ENCODE measurements around the gene NCAPD2.
"Not testable (repeated sequence)": the region's sequence is repeated elsewhere in the genome, so short reads cannot be mapped to it uniquely, and the experiment has no call there.

Gene NCAPD2

DNA sequence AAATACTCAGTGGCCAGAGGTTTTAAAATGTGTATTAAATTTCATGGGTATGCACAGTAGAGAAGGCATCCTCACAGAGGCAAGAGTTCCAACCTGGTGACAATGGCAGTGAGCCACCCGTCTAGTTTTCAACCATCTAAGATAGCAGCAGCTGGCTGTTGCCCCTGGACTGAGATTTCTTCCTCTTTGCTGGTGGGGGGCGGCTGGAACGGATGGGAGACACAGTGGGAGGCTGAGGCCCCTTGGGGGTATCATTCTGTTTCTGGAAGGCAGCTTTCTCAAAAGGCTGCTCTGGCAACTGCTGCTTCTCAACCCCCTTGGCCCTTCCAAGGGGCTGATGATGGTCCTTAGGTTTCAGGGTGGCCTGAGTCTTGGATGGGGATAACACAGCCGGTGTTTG lies 63.0 kb downstream of the NCAPD2 start:
- no peaks in the 10 kb centered on the region for H3K9me3 ChIP-seq (ENCODE audit: control insufficient read depth, insufficient read depth, low read depth, low read length)
- H3K4me1 ChIP-seq (ENCODE audit: control insufficient read depth, insufficient read depth, low read length), result peaks cover 18% of the 10 kb centered on the region
- peaks cover 41 to 60% of the 10 kb centered on the region in 2 experiments for H3K36me3 ChIP-seq (ENCODE audit: control insufficient read depth in 2 of 2, insufficient read depth in 1 of 2, low read length in 2 of 2)
- TF ChIP-seq YY2 (tag by site-specific recombination; IDR thresholded peaks at IDR 0.05) (no peak), GLIS1 (tag by site-specific recombination; IDR thresholded peaks at IDR 0.05) (peak; percentile 80), ZIC2 (tag by site-specific recombination; IDR thresholded peaks at IDR 0.05) (peak; percentile 51)
- ChIA-PET POLR2A (interaction anchor here (0.7 to 1.9 kb wide), 4 partner anchors 19 to 338 kb away, joined by 3 to 7 read pairs (median 4); partner anchors contain the start of gene GAPDH), CTCF (interaction anchor here (0.6 to 2.0 kb wide), 10 partner anchors 9 to 269 kb away, joined by 3 to 7 read pairs (median 6); partner anchors contain the start of gene MLF2)
- no peak overlapping the region; the same call in 1 of the 2 replicates for H3K27ac ChIP-seq (ENCODE audit: extremely low read depth, low read depth, low read length)
- no peak overlapping the region for H3K4me3 ChIP-seq (ENCODE audit: low read depth, low read length)

DNA sequence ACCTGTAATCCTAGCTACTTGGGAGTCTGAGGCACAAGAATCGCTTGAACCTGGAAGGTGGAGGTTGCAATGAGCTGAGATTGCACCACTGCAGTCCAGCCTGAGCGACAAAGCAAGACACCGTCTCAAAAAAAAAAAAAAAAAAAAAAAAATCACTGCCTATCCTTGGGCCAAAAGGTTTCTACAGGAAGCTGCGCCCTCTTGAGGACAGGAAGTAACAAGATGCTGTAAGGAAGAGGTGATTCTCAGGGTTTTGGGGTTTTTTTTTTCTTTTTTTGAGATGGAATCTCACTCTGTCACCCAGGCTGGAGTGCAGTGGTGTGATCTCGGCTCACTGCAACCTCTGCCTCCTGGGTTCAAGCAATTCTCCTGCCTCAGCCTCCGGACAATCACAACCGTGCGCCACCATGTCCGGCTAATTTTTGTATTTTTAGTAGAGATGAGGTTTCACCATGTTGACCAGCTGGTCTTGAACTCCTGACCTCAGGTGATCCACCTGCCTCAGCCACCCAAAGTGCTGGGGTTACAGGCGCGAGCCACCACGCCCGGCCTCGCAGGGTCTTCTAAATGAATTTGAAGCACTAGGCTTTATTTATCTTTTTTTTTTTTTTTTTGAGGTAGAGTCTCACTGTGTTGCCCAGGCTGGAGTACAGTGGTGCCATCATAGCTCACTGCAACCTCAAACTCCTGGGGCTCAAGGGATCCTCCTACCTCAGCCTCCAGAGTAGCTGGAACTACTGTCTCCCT lies 64.3 kb downstream of the NCAPD2 start:
- H3K4me1 ChIP-seq (ENCODE audit: control insufficient read depth, insufficient read depth, low read length); H3K27ac ChIP-seq (ENCODE audit: extremely low read depth, low read depth, low read length); H3K4me3 ChIP-seq (ENCODE audit: low read depth, low read length); H3K9me3 ChIP-seq (ENCODE audit: control insufficient read depth, insufficient read depth, low read depth, low read length): not testable (repeated sequence)
- ChIA-PET POLR2A (interaction anchor here (0.6 to 1.9 kb wide), 8 partner anchors 10 to 293 kb away, joined by 3 to 7 read pairs (median 3); partner anchors contain the start of genes CDCA3, GAPDH, NOP2 and USP5), CTCF (interaction anchor here (0.7 to 2.0 kb wide), 14 partner anchors 7 to 391 kb away, joined by 3 to 7 read pairs (median 3); partner anchors contain the start of genes MLF2 and NOP2)
- peaks cover 54 to 66% of the 10 kb centered on the region in 2 experiments for H3K36me3 ChIP-seq (ENCODE audit: control insufficient read depth in 2 of 2, insufficient read depth in 1 of 2, low read length in 2 of 2)
- TF ChIP-seq BCL11B (tag by site-specific recombination; IDR thresholded peaks at IDR 0.05; ENCODE audit: low read depth) (peak; percentile 38; the same call in 1 of the 2 replicates), BCL11A (tag by site-specific recombination; IDR thresholded peaks at IDR 0.05; ENCODE audit: low read depth) (peak; percentile 49; the same call in 1 of the 2 replicates), GFI1B (tag by site-specific recombination; IDR thresholded peaks at IDR 0.05) (peak; percentile 92), ZBTB17 (tag by site-specific recombination; IDR thresholded peaks at IDR 0.05) (0 out of 2 replicates have a peak, but pooled peaks have one; percentile 13), ZNF654 (tag by site-specific recombination; IDR thresholded peaks at IDR 0.05; ENCODE audit: low read depth) (peak; percentile 31), ZNF121 (tag by site-specific recombination; IDR thresholded peaks at IDR 0.05) (peak; percentile 75)
- TF ChIP-seq, protein P1, sequence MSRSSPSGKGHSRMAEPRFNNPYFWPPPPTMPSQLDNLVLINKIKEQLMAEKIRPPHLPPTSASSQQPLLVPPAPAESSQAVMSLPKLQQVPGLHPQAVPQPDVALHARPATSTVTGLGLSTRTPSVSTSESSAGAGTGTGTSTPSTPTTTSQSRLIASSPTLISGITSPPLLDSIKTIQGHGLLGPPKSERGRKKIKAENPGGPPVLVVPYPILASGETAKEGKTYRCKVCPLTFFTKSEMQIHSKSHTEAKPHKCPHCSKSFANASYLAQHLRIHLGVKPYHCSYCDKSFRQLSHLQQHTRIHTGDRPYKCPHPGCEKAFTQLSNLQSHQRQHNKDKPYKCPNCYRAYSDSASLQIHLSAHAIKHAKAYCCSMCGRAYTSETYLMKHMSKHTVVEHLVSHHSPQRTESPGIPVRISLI (tag by site-specific recombination; IDR thresholded peaks at IDR 0.05), result peak; percentile 93
- TF ChIP-seq, protein P2, sequence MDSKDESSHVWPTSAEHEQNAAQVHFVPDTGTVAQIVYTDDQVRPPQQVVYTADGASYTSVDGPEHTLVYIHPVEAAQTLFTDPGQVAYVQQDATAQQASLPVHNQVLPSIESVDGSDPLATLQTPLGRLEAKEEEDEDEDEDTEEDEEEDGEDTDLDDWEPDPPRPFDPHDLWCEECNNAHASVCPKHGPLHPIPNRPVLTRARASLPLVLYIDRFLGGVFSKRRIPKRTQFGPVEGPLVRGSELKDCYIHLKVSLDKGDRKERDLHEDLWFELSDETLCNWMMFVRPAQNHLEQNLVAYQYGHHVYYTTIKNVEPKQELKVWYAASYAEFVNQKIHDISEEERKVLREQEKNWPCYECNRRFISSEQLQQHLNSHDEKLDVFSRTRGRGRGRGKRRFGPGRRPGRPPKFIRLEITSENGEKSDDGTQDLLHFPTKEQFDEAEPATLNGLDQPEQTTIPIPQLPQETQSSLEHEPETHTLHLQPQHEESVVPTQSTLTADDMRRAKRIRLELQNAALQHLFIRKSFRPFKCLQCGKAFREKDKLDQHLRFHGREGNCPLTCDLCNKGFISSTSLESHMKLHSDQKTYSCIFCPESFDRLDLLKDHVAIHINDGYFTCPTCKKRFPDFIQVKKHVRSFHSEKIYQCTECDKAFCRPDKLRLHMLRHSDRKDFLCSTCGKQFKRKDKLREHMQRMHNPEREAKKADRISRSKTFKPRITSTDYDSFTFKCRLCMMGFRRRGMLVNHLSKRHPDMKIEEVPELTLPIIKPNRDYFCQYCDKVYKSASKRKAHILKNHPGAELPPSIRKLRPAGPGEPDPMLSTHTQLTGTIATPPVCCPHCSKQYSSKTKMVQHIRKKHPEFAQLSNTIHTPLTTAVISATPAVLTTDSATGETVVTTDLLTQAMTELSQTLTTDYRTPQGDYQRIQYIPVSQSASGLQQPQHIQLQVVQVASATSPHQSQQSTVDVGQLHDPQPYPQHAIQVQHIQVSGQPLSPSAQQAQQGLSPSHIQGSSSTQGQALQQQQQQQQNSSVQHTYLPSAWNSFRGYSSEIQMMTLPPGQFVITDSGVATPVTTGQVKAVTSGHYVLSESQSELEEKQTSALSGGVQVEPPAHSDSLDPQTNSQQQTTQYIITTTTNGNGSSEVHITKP (tag by site-specific recombination; IDR thresholded peaks at IDR 0.05), result peak; percentile 51
- TF ChIP-seq, protein P3, sequence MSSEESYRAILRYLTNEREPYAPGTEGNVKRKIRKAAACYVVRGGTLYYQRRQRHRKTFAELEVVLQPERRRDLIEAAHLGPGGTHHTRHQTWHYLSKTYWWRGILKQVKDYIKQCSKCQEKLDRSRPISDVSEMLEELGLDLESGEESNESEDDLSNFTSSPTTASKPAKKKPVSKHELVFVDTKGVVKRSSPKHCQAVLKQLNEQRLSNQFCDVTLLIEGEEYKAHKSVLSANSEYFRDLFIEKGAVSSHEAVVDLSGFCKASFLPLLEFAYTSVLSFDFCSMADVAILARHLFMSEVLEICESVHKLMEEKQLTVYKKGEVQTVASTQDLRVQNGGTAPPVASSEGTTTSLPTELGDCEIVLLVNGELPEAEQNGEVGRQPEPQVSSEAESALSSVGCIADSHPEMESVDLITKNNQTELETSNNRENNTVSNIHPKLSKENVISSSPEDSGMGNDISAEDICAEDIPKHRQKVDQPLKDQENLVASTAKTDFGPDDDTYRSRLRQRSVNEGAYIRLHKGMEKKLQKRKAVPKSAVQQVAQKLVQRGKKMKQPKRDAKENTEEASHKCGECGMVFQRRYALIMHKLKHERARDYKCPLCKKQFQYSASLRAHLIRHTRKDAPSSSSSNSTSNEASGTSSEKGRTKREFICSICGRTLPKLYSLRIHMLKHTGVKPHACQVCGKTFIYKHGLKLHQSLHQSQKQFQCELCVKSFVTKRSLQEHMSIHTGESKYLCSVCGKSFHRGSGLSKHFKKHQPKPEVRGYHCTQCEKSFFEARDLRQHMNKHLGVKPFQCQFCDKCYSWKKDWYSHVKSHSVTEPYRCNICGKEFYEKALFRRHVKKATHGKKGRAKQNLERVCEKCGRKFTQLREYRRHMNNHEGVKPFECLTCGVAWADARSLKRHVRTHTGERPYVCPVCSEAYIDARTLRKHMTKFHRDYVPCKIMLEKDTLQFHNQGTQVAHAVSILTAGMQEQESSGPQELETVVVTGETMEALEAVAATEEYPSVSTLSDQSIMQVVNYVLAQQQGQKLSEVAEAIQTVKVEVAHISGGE (tag by site-specific recombination; conservative IDR thresholded peaks at IDR 0.05; ENCODE audit: low read depth), result peak; percentile 33; the same call in 1 of the 2 replicates
